ENCODE measurements around the gene TRIM38. TPM values are rescaled to one million over a fixed set of nuclear protein-coding genes. Genes with fewer than 3 reads are reported as not detected.
A peak's percentile ranks its signal among the peaks of the same experiment; 100 is the strongest.

Gene TRIM38
- total and polyA plus RNA-seq, 2 of the 13 experiments (the other 11 are each of a cell fraction or from before 2014, with no cell fraction given): 2.5 to 3.1 TPM

- TF ChIP-seq, protein P1, sequence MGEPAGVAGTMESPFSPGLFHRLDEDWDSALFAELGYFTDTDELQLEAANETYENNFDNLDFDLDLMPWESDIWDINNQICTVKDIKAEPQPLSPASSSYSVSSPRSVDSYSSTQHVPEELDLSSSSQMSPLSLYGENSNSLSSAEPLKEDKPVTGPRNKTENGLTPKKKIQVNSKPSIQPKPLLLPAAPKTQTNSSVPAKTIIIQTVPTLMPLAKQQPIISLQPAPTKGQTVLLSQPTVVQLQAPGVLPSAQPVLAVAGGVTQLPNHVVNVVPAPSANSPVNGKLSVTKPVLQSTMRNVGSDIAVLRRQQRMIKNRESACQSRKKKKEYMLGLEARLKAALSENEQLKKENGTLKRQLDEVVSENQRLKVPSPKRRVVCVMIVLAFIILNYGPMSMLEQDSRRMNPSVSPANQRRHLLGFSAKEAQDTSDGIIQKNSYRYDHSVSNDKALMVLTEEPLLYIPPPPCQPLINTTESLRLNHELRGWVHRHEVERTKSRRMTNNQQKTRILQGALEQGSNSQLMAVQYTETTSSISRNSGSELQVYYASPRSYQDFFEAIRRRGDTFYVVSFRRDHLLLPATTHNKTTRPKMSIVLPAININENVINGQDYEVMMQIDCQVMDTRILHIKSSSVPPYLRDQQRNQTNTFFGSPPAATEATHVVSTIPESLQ (CRISPR knock-in tag; conservative IDR thresholded peaks at IDR 0.05): no peak
- no peak for TF ChIP-seq ZNF24 (IDR thresholded peaks at IDR 0.05)
- peak; percentile 57 for TF ChIP-seq FOSL2 (CRISPR knock-in tag; IDR thresholded peaks at IDR 0.05)
- peak; percentile 51; the same call in 1 of the 2 replicates for TF ChIP-seq ZNF792 (CRISPR knock-in tag; IDR thresholded peaks at IDR 0.05)
- no peak for TF ChIP-seq GABPA (IDR thresholded peaks at IDR 0.05; ENCODE audit: low read depth, low read length)
- no peak for TF ChIP-seq GABPA (CRISPR knock-in tag; IDR thresholded peaks at IDR 0.05; ENCODE audit: low read depth)
- no peak for TF ChIP-seq HINFP (CRISPR knock-in tag; IDR thresholded peaks at IDR 0.05; ENCODE audit: low read depth)
- TF ChIP-seq ZHX2 (IDR thresholded peaks at IDR 0.05; ENCODE audit: low read depth): no peak
- no peak for TF ChIP-seq ZHX2 (CRISPR knock-in tag; IDR thresholded peaks at IDR 0.05; ENCODE audit: borderline replicate concordance)
- no peak for TF ChIP-seq MBNL3 (CRISPR knock-in tag; conservative IDR thresholded peaks at IDR 0.05)
- no peak for TF ChIP-seq TIGD3 (CRISPR knock-in tag; IDR thresholded peaks at IDR 0.05; ENCODE audit: borderline replicate concordance)
- no peak for TF ChIP-seq ZMAT5 (CRISPR knock-in tag; IDR thresholded peaks at IDR 0.05; ENCODE audit: borderline replicate concordance, low read depth)
- TF ChIP-seq ZNF777 (CRISPR knock-in tag; IDR thresholded peaks at IDR 0.05): no peak
- no peak for TF ChIP-seq ZNF703 (CRISPR knock-in tag; IDR thresholded peaks at IDR 0.05; ENCODE audit: borderline replicate concordance)
- TF ChIP-seq ATAD3A (CRISPR knock-in tag; IDR thresholded peaks at IDR 0.05): no peak
- TF ChIP-seq HHEX (CRISPR knock-in tag; IDR thresholded peaks at IDR 0.05): no peak
- no peak for TF ChIP-seq ZMYM3 (CRISPR knock-in tag; IDR thresholded peaks at IDR 0.05)
- TF ChIP-seq MAX (IDR thresholded peaks at IDR 0.05): no peak
- no peak for TF ChIP-seq ZNF33B (CRISPR knock-in tag; IDR thresholded peaks at IDR 0.05)
- TF ChIP-seq GATAD1 (CRISPR knock-in tag; IDR thresholded peaks at IDR 0.05): peak; percentile 32; the same call in 1 of the 2 replicates
Observed at GRCh38 chr6:25913741-25914140, 48.9 kb upstream of the TRIM38 start (continued).
